Activated CD4-positive, alpha-beta T cell treated with anti-CD3 and anti-CD28 coated beads for 4 hours (primary cell): ENCODE data around the gene COL15A1.

Experiments used
- DNase-seq, 2 donors: peaks; one replicate each; pipeline ENCODE4 v3.0.0-alpha.2; 2020

Gene COL15A1

GRCh38 chr9:99063522-99063921, 119.8 kb downstream of the COL15A1 start:
- DNase-seq: no peak

GRCh38 chr9:99066571-99066970, 122.9 kb downstream of the COL15A1 start:
- DNase-seq: no peak

GRCh38 chr9:99069075-99069474, 125.4 kb downstream of the COL15A1 start:
- no peak for DNase-seq

GRCh38 chr9:99069546-99069945, 125.8 kb downstream of the COL15A1 start:
- DNase-seq: no peak

GRCh38 chr9:99070681-99071080, 127.0 kb downstream of the COL15A1 start:
- DNase-seq: no peak

GRCh38 chr9:99071313-99072039, 127.8 kb downstream of the COL15A1 start:
- DNase-seq: no peak

- DNase-seq: no peak
These were observed 128.3 kb downstream of the COL15A1 start for GRCh38 chr9:99072040-99072394.

GRCh38 chr9:99073347-99073746, 129.6 kb downstream of the COL15A1 start:
- no peak for DNase-seq

GRCh38 chr9:99073985-99074901, 130.5 kb downstream of the COL15A1 start:
- DNase-seq: no peak

- no peak for DNase-seq
These were observed 131.2 kb downstream of the COL15A1 start for GRCh38 chr9:99074902-99075245.

GRCh38 chr9:99075246-99075912, 131.7 kb downstream of the COL15A1 start:
- no peak for DNase-seq

GRCh38 chr9:99076030-99076429, 132.3 kb downstream of the COL15A1 start:
- DNase-seq: no peak

GRCh38 chr9:99076483-99077171, 132.9 kb downstream of the COL15A1 start:
- peak in 1 of 2 donors; percentile 30 for DNase-seq

GRCh38 chr9:99078717-99079116, 135.0 kb downstream of the COL15A1 start:
- DNase-seq: no peak

GRCh38 chr9:99079542-99079941, 135.8 kb downstream of the COL15A1 start:
- no peak for DNase-seq

GRCh38 chr9:99083051-99083450, 139.3 kb downstream of the COL15A1 start:
- no peak for DNase-seq

- no peak for DNase-seq
These were observed 142.5 kb downstream of the COL15A1 start for GRCh38 chr9:99085949-99086948.

- no peak for DNase-seq
These were observed 143.8 kb downstream of the COL15A1 start for GRCh38 chr9:99087462-99087861.

- no peak for DNase-seq
These were observed 146.8 kb downstream of the COL15A1 start for GRCh38 chr9:99090336-99091130.

GRCh38 chr9:99092643-99093491, 149.2 kb downstream of the COL15A1 start:
- peak; percentile 16 to 39 for DNase-seq
